Left hindlimb (tissue), 1 donor: ENCODE results near the gene CNTN5.
"Not testable (repeated sequence)": the region's sequence is repeated elsewhere in the genome, so short reads cannot be mapped to it uniquely, and the experiment has no call there.

Experiments
- DNase-seq: peaks from one replicate; pipeline ENCODE4 v3.0.0-alpha.2; 2018

The CNTN5 gene

GRCh38 chr11:99020352-99021225, at the start of gene CNTN5:
CNTN5 (plus strand) TSS chr11:99020949.
- peak; percentile 81 for DNase-seq

GRCh38 chr11:98979205-98979604, 41.5 kb upstream of the CNTN5 start:
- DNase-seq, result no peak

- DNase-seq, result no peak
Observed at GRCh38 chr11:99015634-99016454, 4.9 kb upstream of the CNTN5 start.

- DNase-seq, result no peak
Observed at GRCh38 chr11:99019696-99020095, 1.1 kb upstream of the CNTN5 start.

- no peak for DNase-seq
Observed at GRCh38 chr11:99037057-99037456, 16.3 kb downstream of the CNTN5 start.

GRCh38 chr11:99063331-99063730, 42.6 kb downstream of the CNTN5 start:
- DNase-seq, result no peak

- DNase-seq, result no peak
Observed at GRCh38 chr11:99065121-99065520, 44.4 kb downstream of the CNTN5 start.

GRCh38 chr11:99066618-99067317, 46.0 kb downstream of the CNTN5 start:
- no peak for DNase-seq

GRCh38 chr11:99068832-99069231, 48.1 kb downstream of the CNTN5 start:
- DNase-seq, result no peak

- peak; percentile 34 for DNase-seq
Observed at GRCh38 chr11:99069856-99070444, 49.2 kb downstream of the CNTN5 start.

- no peak for DNase-seq
Observed at GRCh38 chr11:99079576-99079975, 58.8 kb downstream of the CNTN5 start.

GRCh38 chr11:99080154-99080553, 59.4 kb downstream of the CNTN5 start:
- no peak for DNase-seq

- no peak for DNase-seq
Observed at GRCh38 chr11:99098258-99098657, 77.5 kb downstream of the CNTN5 start.

- DNase-seq, result no peak
Observed at GRCh38 chr11:99098751-99099150, 78.0 kb downstream of the CNTN5 start.

GRCh38 chr11:99117603-99118002, 96.9 kb downstream of the CNTN5 start:
- no peak for DNase-seq

- DNase-seq, result not testable (repeated sequence)
Observed at GRCh38 chr11:99133862-99134261, 113.1 kb downstream of the CNTN5 start.

- DNase-seq, result no peak
Observed at GRCh38 chr11:99135508-99135907, 114.8 kb downstream of the CNTN5 start.

- DNase-seq, result no peak
Observed at GRCh38 chr11:99142237-99142636, 121.5 kb downstream of the CNTN5 start.

- no peak for DNase-seq
Observed at GRCh38 chr11:99148352-99148751, 127.6 kb downstream of the CNTN5 start.

GRCh38 chr11:99154277-99154676, 133.5 kb downstream of the CNTN5 start:
- no peak for DNase-seq

- no peak for DNase-seq
Observed at GRCh38 chr11:99160447-99160846, 139.7 kb downstream of the CNTN5 start.

GRCh38 chr11:99162819-99163218, 142.1 kb downstream of the CNTN5 start:
- DNase-seq, result no peak

GRCh38 chr11:99170591-99170990, 149.8 kb downstream of the CNTN5 start:
- no peak for DNase-seq
